ENCODE measurements around the gene MTIF3.

GRCh38 chr13:27440408-27440807 is 10.0 kb downstream of the MTIF3 start:
- TF ChIP-seq EP300 (IDR thresholded peaks at IDR 0.05) (no peak), POLR2A (IDR thresholded peaks at IDR 0.05) (no peak)

Measured in tibial nerve (tissue), 3 donors.